GM06990 (cell line): ENCODE results near the gene CCDC174.
"Not testable (repeated sequence)": the region's sequence is repeated elsewhere in the genome, so short reads cannot be mapped to it uniquely, and the experiment has no call there.

Source experiments
- DNase-seq: peaks from one replicate; pipeline ENCODE4 v3.0.0-alpha.2; 2011; ENCODE audit not compliant: insufficient read length; ENCODE audit errors: extremely low read depth
- H3K27me3 ChIP-seq: replicated peaks from 2 replicates; pipeline ENCODE4 v1.6.0; 2011; ENCODE audit warnings: low read length; ENCODE audit not compliant: control insufficient read depth, insufficient read depth
- H3K36me3 ChIP-seq: 2 replicates; pipeline ENCODE4 v1.5.1; 2011; ENCODE audit warnings: low read length; ENCODE audit not compliant: control insufficient read depth, insufficient read depth
- H3K4me3 ChIP-seq: replicated peaks from 2 replicates; pipeline ENCODE4 v1.5.1; 2011; ENCODE audit warnings: low read depth, mild to moderate bottlenecking, control low read depth, low read length
- CTCF ChIP-seq: IDR thresholded peaks from 2 replicates; pipeline ENCODE4 v1.5.1; 2011; ENCODE audit warnings: low read length, control low read depth, mild to moderate bottlenecking, inconsistent platforms; ENCODE audit not compliant: insufficient read depth, poor library complexity, severe bottlenecking

Gene CCDC174

GRCh38 chr3:14646589-14647413 lies 4.8 kb upstream of the CCDC174 start:
- Histone ChIP-seq H3K4me3 (no peak overlapping the region), H3K27me3 (no peaks in the 10 kb centered on the region), H3K36me3 (no peaks in the 10 kb centered on the region; the same call in 1 of the 2 replicates)
- no peak for DNase-seq
- TF ChIP-seq CTCF: no peak

- TF ChIP-seq CTCF: no peak
- Histone ChIP-seq H3K27me3 (no peaks in the 10 kb centered on the region), H3K4me3 (no peak overlapping the region), H3K36me3 (no peaks in the 10 kb centered on the region; the same call in 1 of the 2 replicates)
- no peak for DNase-seq
Observed at GRCh38 chr3:14647976-14648955, 3.3 kb upstream of the CCDC174 start.

GRCh38 chr3:14649466-14649865 lies 2.1 kb upstream of the CCDC174 start:
- no peak for TF ChIP-seq CTCF
- Histone ChIP-seq H3K36me3 (no peaks in the 10 kb centered on the region; the same call in 1 of the 2 replicates), H3K27me3 (no peaks in the 10 kb centered on the region), H3K4me3 (no peak overlapping the region)
- DNase-seq: no peak

- DNase-seq: no peak
- Histone ChIP-seq H3K4me3 (no peak overlapping the region; the same call in 1 of the 2 replicates), H3K36me3 (peaks cover 2% of the 10 kb centered on the region), H3K27me3 (no peaks in the 10 kb centered on the region)
- no peak for TF ChIP-seq CTCF
Observed at GRCh38 chr3:14650193-14650592, 1.4 kb upstream of the CCDC174 start.

- H3K4me3 ChIP-seq: peak overlapping the region; percentile 82
- H3K27me3 ChIP-seq, H3K36me3 ChIP-seq, DNase-seq: not testable (repeated sequence)
Observed at GRCh38 chr3:14652360-14652907, 872 bp downstream of the CCDC174 start.
